VCaP (cell line): ENCODE data around the gene SETD3.
"Not testable (repeated sequence)": the region's sequence is repeated elsewhere in the genome, so short reads cannot be mapped to it uniquely, and the experiment has no call there.

ENCODE experiments used
- H3K27ac ChIP-seq: fragments of 450-650 bp; 2 replicates; pipeline ENCODE4 v1.5.1; 2017
- TF ChIP-seq, protein P1 (sequence below): fragments of 450-650 bp; conservative IDR thresholded peaks from 2 replicates; pipeline ENCODE4 v1.5.1; 2017; ENCODE audit warnings: mild to moderate bottlenecking, moderate library complexity

Gene SETD3

DNA sequence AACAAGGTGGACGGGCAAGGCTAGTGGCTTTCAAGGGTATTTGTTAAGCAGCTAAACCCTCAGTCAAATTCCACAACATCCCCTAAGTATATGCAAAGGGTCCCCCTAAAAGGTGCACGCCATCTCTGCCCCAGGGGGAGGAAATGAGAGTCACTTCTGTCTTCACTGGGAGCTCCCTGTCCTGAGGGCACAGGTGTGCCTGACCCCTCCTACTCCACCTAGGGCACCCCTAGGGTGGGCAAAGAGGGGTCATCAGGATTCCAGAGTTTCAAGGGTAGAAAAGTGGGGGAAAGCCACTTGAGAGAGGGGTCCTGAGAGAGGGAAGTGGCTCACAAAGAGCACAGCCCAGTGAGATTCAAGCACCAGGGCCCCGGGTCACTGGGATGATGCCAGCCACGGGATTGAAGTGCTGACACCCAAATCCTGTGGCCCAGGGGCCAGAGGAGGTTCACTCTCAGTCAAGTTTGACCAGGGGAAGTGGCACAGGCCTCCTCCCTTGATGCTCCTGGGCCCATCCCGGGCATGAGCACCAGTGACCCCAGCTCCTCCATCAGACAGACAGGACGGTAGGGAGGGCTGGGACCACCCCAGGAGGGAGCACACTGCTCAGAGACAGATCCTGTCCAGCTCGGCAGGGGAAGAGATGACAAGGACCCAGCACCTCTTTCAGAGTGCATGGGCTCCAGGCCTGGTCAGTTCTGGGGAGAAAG is 126.3 kb downstream of the SETD3 start:
- no peak overlapping the region for H3K27ac ChIP-seq
- TF ChIP-seq, protein P1, sequence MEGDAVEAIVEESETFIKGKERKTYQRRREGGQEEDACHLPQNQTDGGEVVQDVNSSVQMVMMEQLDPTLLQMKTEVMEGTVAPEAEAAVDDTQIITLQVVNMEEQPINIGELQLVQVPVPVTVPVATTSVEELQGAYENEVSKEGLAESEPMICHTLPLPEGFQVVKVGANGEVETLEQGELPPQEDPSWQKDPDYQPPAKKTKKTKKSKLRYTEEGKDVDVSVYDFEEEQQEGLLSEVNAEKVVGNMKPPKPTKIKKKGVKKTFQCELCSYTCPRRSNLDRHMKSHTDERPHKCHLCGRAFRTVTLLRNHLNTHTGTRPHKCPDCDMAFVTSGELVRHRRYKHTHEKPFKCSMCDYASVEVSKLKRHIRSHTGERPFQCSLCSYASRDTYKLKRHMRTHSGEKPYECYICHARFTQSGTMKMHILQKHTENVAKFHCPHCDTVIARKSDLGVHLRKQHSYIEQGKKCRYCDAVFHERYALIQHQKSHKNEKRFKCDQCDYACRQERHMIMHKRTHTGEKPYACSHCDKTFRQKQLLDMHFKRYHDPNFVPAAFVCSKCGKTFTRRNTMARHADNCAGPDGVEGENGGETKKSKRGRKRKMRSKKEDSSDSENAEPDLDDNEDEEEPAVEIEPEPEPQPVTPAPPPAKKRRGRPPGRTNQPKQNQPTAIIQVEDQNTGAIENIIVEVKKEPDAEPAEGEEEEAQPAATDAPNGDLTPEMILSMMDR, result no peak

DNA sequence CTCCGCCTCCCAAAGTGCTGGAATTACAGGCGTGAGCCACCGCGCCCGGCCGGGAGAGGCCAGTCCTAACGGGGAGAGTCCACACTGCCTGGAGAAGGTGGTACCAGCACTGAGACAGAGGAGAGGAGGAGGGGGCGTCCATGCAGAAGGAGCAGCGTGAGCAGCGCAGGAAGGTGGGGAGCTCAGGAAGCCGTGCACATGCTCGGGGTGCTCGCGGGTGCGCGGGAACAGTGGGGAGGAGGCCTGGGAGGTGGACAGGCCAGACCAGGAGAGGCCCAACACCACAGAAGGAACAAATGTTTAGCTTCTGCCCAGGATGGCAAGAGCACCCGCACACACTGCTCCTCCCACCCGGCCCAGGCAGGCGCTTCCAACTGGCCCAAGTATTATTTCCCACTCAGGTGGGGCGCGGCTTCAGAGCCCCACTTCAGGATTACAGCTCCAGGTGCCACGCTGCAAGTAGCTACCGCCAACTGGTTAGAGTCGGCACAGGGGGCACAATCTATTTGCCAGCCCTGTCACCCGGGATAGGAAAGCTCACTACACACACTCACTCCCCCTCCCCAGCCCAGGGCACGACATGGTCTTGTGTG is 127.9 kb downstream of the SETD3 start:
- TF ChIP-seq, protein P1, result no peak
- no peak overlapping the region for H3K27ac ChIP-seq

DNA sequence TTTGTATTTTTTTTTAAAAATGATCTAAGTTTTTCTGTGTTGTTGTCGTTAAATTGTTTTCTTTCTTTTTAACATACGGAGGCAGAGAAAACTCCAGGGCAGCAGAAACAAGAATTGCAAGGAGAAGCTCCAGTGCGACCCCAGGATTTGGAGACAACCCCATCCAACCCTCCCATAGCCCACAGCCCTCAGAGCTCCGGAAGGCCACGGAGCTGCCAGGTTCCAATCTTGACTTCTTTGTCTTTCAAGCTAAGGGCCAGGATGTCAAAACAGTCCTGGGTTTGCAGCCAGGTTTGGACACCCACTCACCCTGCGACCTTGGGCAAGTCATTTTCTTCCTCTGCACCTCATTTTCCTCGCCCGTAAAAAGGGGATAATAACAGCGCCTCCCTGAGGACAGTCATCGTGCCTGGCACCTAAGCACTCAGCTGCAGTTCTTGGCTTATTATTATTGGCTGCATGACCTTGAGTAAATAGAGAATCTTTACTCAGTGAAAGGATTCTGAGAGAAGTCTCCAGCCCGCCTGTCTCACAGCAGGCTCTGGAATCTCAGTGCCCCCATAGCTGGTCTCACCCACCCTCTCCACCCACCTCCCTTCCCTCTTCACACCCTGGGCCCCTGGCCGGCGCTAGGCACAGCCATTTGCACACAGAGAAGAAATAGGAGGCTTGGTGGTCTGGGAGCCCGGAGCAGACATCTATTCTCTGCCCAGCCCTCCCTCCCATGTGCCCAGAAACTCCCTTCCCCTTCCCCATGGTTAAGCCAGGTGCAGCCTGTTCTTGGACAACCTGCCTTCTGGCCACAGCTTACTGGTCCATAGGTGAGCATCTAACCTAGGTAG is 129.3 kb downstream of the SETD3 start:
- TF ChIP-seq, protein P1, result peak; percentile 11; the same call in 1 of the 2 replicates
- no peak overlapping the region for H3K27ac ChIP-seq

DNA sequence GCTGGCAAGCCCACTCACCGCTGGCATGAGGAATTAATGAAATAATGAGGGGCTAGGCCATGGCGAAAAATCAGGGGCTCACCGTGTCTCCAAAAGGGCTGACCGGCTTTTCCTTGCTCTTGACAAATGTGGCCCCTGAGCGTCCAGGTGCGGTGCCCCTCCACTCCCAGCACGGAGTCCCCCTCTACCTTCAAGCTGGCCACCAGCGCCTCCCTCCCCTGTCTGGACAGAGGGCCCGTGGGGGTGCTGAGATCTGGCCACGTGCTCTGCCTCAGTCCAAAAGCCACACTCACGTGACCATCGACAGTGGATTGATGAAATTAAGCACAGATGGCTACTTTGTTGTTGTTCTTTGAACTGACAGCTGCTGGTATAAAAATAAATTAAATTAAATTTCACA is 129.9 kb downstream of the SETD3 start:
- TF ChIP-seq, protein P1, result no peak

DNA sequence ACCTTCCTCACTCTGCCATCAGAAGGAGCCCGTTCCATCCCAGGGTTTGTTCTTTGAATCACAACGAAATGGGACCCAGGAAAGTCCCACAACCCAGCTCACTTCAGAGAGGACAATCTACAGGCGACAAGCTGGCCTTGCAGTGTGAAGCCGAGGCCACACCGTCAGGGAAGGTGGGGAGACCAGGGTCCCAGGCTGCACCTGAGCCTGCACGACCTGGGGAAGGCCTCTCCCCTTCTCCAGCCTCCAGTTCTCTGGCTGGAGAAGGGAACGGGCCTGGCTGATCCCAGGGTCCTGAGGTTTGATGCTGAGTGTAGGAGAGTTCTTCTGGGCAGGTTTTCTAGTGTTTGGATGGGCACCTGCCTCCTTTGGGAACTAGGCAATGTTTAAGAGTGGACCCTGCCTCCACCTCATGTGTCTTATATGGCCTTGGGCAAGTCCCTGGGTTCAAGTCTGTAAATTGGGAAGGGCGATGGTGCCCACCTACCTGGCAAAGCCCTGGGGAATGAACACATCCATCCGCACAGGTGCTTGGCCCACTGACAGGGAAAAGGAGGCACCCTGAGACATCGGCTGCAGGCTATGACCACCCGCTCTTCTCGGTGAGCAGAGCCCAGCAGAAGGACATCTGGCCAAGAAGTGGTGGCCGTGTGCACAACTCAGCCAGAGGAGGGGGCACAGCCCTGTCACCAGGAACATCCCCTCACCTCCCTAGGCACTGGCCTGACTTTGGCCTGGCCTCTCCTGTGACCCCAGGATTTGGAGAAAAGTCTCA is 130.8 kb downstream of the SETD3 start:
- TF ChIP-seq, protein P1, result no peak
- no peak overlapping the region for H3K27ac ChIP-seq

More for the DNA sequence above, 129.9 kb downstream of the SETD3 start:
- no peak overlapping the region for H3K27ac ChIP-seq

DNA sequence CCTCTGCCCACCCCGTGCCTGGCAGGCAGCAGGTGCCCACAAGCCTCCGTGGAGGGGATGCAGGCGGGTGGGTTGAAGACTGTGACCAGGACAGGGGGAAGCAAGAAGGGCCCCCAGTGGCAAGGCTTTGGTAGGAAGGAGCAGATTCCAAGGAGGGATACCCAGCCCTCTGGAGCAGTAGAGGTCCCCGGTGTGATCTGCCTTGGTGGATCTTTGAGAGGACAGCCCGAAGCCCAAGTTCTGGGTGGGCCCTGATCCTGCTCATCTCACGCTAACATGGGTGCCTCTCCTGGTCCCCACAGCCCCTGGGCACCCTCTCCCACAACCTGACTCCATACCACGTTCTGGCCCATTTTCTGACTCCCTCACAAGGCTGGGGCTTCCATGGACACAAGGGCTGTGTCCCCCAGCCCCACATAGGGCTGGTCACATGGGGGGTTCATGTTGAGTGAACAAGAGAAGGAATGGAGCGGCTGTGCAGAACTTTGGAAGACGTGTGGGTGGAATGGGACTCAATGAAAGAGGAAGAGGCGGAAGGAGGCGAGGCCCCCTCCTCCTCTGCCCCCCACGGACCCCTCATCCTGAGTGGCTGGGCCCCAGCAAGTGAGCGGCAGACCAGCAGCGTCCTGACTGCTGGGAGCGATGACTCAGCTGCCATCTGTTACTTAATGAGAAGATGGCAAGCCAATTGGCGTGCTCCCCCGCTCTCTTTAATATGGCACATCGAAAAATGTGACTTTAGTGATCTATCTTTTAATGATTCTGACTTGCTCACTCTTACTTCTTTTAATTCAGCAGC is 131.6 kb downstream of the SETD3 start:
- H3K27ac ChIP-seq, result no peak overlapping the region
- TF ChIP-seq, protein P1, result no peak

DNA sequence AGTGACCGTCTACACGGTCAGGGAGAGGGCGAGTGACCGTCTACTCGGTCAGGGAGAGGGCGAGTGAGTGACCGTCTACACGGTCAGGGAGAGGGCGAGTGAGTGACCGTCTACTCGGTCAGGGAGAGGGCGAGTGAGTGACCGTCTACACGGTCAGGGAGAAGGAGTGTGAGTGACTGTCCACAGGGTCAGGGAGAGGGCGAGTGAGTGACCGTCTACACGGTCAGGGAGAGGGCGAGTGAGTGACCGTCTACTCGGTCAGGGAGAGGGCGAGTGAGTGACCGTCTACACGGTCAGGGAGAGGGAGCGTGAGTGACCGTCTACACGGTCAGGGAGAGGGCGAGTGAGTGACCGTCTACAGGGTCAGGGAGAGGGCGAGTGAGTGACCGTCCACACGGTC is 132.4 kb downstream of the SETD3 start:
- H3K27ac ChIP-seq, result not testable (repeated sequence)
